Measurements from ENCODE around the gene PACSIN1. TPM values are rescaled to one million over a fixed set of nuclear protein-coding genes. Genes with fewer than 3 reads are reported as not detected.

Gene PACSIN1
- total and polyA plus RNA-seq, 2 of the 4 experiments (the other 2 are of a cell fraction): 0.02 TPM; not detected in 1

- Histone ChIP-seq H3K9me3 (ENCODE audit: control insufficient read depth, insufficient read depth, low read length) (no peaks in the 10 kb centered on the region), H3K9me1 (ENCODE audit: insufficient read depth, low read length) (no peaks in the 10 kb centered on the region), H4K5ac (ENCODE audit: low read depth, low read length) (no peak overlapping the region), H3K18ac (ENCODE audit: low read depth, low read length) (no peak overlapping the region), H3K23ac (ENCODE audit: low read depth, low read length) (no peak overlapping the region), H3K27me3 (ENCODE audit: control insufficient read depth, insufficient read depth, low read length) (peaks cover 28% of the 10 kb centered on the region), H2AK9ac (replicated peaks; ENCODE audit: low read depth, low read length, poor library complexity) (no peak overlapping the region), H2AFZ (replicated peaks; ENCODE audit: low read length, poor library complexity) (no peak overlapping the region), H3K36me3 (ENCODE audit: control insufficient read depth, insufficient read depth, low read length) (no peaks in the 10 kb centered on the region), H3K14ac (replicated peaks; ENCODE audit: low read depth, low read length) (no peak overlapping the region), H2BK20ac (ENCODE audit: low read depth, low read length) (no peak overlapping the region), H2BK15ac (ENCODE audit: low read depth, low read length) (no peak overlapping the region), H3K4ac (ENCODE audit: low read depth, low read length) (no peak overlapping the region), H2BK120ac (ENCODE audit: low read depth, low read length) (no peak overlapping the region), H3K56ac (ENCODE audit: extremely low read depth, insufficient read depth, low read length) (no peak overlapping the region), H4K20me1 (ENCODE audit: insufficient read depth, low read length) (no peaks in the 10 kb centered on the region), H3K27ac (ENCODE audit: insufficient read depth, low read length) (no peak overlapping the region), H3K9ac (ENCODE audit: low read depth, low read length) (no peak overlapping the region), H4K91ac (ENCODE audit: insufficient read depth, low read depth, low read length) (no peak overlapping the region), H4K8ac (ENCODE audit: low read depth in 2 of 2, low read length in 2 of 2) (no peak overlapping the region), H2AK5ac (ENCODE audit: low read depth, low read length) (no peak overlapping the region), H2BK5ac (ENCODE audit: low read depth, low read length, poor library complexity, severe bottlenecking) (no peak overlapping the region), H3K4me2 (ENCODE audit: low read depth, low read length) (no peak overlapping the region), H3K4me1 (ENCODE audit: control insufficient read depth, insufficient read depth, low read length) (no peaks in the 10 kb centered on the region), H3K4me3 (ENCODE audit: insufficient read depth, low read depth, low read length) (no peak overlapping the region), H3K79me1 (ENCODE audit: low read depth in 1 of 2, low read length in 2 of 2) (no peaks in the 10 kb centered on the region)
- CTCF ChIA-PET: no interaction called here
- no peak for TF ChIP-seq MAZ (IDR thresholded peaks at IDR 0.05; ENCODE audit: borderline replicate concordance, low read depth, low read length)
- TF ChIP-seq MXI1 (IDR thresholded peaks at IDR 0.05; ENCODE audit: borderline replicate concordance, low read depth, low read length): no peak
- TF ChIP-seq RFX5 (IDR thresholded peaks at IDR 0.05; ENCODE audit: low read depth, low read length): no peak
- no peak for TF ChIP-seq USF2 (IDR thresholded peaks at IDR 0.05; ENCODE audit: low read depth, low read length)
- TF ChIP-seq SMC3 (IDR thresholded peaks at IDR 0.05; ENCODE audit: low read depth, low read length): no peak
- TF ChIP-seq POLR2A (IDR thresholded peaks at IDR 0.05; ENCODE audit: low read depth, low read length): no peak
- no peak for TF ChIP-seq RCOR1 (IDR thresholded peaks at IDR 0.05; ENCODE audit: insufficient replicate concordance, low read length)
- TF ChIP-seq ELK1 (IDR thresholded peaks at IDR 0.05; ENCODE audit: borderline replicate concordance, low read depth, low read length): no peak
- TF ChIP-seq CHD1 (IDR thresholded peaks at IDR 0.05; ENCODE audit: low read depth, low read length): no peak
- TF ChIP-seq BHLHE40 (IDR thresholded peaks at IDR 0.05; ENCODE audit: low read depth, low read length): no peak
- TF ChIP-seq CTCF (conservative IDR thresholded peaks at IDR 0.05; ENCODE audit: low read depth, low read length): no peak
- no peak for TF ChIP-seq FOS (IDR thresholded peaks at IDR 0.05; ENCODE audit: low read depth, low read length)
- TF ChIP-seq MAFK (IDR thresholded peaks at IDR 0.05; ENCODE audit: low read depth, low read length): no peak
- no peak for TF ChIP-seq NFE2L2 (IDR thresholded peaks at IDR 0.05; ENCODE audit: low read depth, low read length)
- TF ChIP-seq CEBPB (IDR thresholded peaks at IDR 0.05; ENCODE audit: low read depth, low read length): no peak
- no peak for TF ChIP-seq RAD21 (IDR thresholded peaks at IDR 0.05; ENCODE audit: low read length)
- ATAC-seq (ENCODE audit: low read depth) (no peak), DNase-seq (no peak)
- in situ Hi-C loops (cut with MboI; ENCODE audit: low sequenced_read_pairs): no loop called here
- intact Hi-C loops (cut with micrococcal nuclease): no loop called here
- no TSS peak for BruUV-seq (replicated peaks)
- dilution Hi-C loops (cut with HindIII; ENCODE audit: low sequenced_read_pairs, unreplicated experiment): no loop called here
- no CpG with 5 or more reads among the region's 5 CpGs for WGBS, 2 experiments (ENCODE audit: extremely low coverage in 2 of 2, insufficient read length in 1 of 2)
- POLR2A ChIA-PET (ENCODE audit: unreplicated experiment): no interaction called here
These were observed 86.7 kb downstream of the PACSIN1 start for GRCh38 chr6:34552620-34553019.
